Mesothelial cell of epicardium (in vitro differentiated cells): ENCODE results near the gene SPOCK1. TPM values are rescaled to one million over a fixed set of nuclear protein-coding genes. Genes with fewer than 3 reads are reported as not detected.

Experiments used
- DNase-seq, 2 experiments: peaks; one replicate each; pipeline ENCODE4 v3.0.0; 2021; ENCODE audit warnings: low spot score in 2 of 2; ENCODE audit not compliant: unreplicated experiment in 2 of 2
- H3K27ac Mint-ChIP-seq: 2 replicates; pipeline ENCODE4 v1.8.0; 2021; ENCODE audit warnings: mixed read lengths
- H3K27me3 Mint-ChIP-seq: 2 replicates; pipeline ENCODE4 v1.8.0; 2021; ENCODE audit warnings: low read depth, mixed read lengths
- H3K36me3 Mint-ChIP-seq: 2 replicates; pipeline ENCODE4 v1.8.0; 2021; ENCODE audit warnings: mixed read lengths
- H3K4me1 Mint-ChIP-seq: 2 replicates; pipeline ENCODE4 v1.8.0; 2021; ENCODE audit warnings: mixed read lengths
- H3K4me3 Mint-ChIP-seq: 2 replicates; pipeline ENCODE4 v1.8.0; 2021; ENCODE audit warnings: mild to moderate bottlenecking, moderate library complexity, mixed read lengths
- H3K9me3 Mint-ChIP-seq: 2 replicates; pipeline ENCODE4 v1.8.0; 2021; ENCODE audit warnings: mixed read lengths
- total RNA-seq: library from RNA; stranded (reverse); gene quantifications from 3 replicates; pipeline ENCODE4 v1.2.1, GENCODE V29; 2021
- TF ChIP-seq, protein P1 (sequence below): fragments of 200-600 bp; sonication (generic); IDR thresholded peaks from one replicate; pipeline ENCODE4 v1.5.0; 2021; ENCODE audit warnings: antibody characterized with exemption; ENCODE audit not compliant: unreplicated experiment

Gene SPOCK1
- total RNA-seq, 1 donor from 2014 or later = 6.6 TPM

DNA sequence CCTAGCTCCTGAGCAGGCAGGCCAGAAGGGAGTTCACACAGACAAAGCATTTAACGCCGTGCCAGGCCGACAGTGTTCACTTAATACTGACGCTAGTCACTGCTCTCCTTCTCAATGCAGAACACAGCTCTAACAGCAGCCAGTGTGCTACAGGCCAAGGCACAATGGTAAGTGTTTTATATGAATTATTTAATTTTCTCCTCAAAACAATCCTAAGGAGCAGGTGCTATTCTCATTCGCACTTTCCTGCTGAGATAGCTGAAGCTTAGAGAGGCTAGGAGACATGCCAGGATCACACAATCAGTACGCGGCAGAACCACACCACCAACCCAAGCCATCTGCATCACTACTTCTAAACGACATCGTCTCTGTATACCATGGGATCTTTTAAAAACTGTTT is 170.7 kb downstream of the SPOCK1 start:
- no peak overlapping the region for H3K27ac Mint-ChIP-seq
- no peak overlapping the region for H3K4me3 Mint-ChIP-seq
- DNase-seq = no peak
- H3K9me3 Mint-ChIP-seq = no peaks in the 10 kb centered on the region
- no peaks in the 10 kb centered on the region for H3K4me1 Mint-ChIP-seq
- H3K36me3 Mint-ChIP-seq = no peaks in the 10 kb centered on the region
- TF ChIP-seq, protein P1, sequence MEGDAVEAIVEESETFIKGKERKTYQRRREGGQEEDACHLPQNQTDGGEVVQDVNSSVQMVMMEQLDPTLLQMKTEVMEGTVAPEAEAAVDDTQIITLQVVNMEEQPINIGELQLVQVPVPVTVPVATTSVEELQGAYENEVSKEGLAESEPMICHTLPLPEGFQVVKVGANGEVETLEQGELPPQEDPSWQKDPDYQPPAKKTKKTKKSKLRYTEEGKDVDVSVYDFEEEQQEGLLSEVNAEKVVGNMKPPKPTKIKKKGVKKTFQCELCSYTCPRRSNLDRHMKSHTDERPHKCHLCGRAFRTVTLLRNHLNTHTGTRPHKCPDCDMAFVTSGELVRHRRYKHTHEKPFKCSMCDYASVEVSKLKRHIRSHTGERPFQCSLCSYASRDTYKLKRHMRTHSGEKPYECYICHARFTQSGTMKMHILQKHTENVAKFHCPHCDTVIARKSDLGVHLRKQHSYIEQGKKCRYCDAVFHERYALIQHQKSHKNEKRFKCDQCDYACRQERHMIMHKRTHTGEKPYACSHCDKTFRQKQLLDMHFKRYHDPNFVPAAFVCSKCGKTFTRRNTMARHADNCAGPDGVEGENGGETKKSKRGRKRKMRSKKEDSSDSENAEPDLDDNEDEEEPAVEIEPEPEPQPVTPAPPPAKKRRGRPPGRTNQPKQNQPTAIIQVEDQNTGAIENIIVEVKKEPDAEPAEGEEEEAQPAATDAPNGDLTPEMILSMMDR = no peak
- peaks cover 23% of the 10 kb centered on the region for H3K27me3 Mint-ChIP-seq

DNA sequence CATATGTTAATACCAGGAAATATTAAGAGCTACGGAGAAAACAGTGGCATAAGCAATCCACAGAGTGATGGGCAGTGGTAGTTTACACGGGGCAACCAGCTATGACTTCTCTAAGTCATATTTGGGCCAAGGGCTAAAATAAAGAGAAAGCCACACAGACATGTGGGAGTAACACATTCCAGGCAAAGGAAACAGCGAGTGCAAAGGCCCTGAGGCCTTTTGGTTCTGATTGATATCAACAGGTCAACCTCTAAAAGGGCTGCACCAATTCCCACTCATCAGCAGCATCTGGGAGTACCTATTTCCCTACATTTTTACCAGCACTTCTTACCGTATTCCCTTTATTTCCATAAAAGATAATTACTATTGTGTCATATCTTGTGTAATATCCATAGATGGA is 173.4 kb downstream of the SPOCK1 start:
- no peaks in the 10 kb centered on the region for H3K4me1 Mint-ChIP-seq
- DNase-seq = no peak
- no peaks in the 10 kb centered on the region for H3K36me3 Mint-ChIP-seq
- H3K27me3 Mint-ChIP-seq = peaks cover 31% of the 10 kb centered on the region
- H3K4me3 Mint-ChIP-seq = no peak overlapping the region
- H3K27ac Mint-ChIP-seq = no peak overlapping the region
- TF ChIP-seq, protein P1 = no peak
- peaks cover 9% of the 10 kb centered on the region for H3K9me3 Mint-ChIP-seq

DNA sequence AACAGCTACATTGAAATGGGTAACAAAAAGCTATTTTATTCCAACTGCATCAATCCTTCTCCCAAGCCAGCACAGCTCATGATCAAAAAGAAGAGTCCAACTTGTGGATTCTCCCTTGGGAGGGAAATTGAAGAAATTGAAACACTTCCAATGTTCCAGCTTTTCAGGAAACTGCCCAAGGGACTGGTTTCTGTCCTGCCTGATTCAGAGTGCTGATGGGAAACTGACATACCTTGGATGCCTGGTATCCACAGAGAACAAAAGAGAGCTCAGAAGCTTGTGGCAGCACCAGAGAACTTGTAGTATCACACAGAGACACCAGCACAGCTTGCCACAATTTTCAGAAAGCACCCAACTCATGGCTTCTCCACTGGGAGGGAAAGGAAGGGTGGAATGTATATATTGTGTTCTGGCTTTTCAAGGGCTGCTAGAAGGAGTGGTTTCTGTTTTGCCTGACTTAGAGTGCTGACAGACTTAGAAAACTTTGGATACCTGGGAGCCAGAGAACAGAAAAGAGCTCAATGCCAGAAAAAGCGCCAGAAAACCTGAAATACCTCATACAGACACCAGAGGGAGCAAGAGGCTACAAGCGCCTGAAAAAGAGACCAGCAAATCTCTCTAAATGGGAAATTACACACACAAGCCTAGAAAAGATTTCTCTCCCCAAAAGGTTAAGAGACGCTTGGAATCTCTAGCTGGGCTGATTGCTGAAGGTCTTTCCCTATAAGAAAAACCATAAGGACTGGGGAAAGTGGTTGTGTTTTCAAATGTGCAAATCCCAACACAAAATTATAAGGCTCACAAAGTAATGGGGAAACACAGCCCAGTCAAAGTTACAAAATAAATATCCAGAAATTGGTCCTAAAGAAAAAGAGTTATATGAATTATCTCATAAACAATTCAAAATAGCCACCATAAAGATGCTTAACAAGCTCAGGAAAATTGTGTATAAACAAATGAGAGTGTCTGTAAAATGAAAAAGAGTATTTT is 178.8 kb downstream of the SPOCK1 start:
- peaks cover 9% of the 10 kb centered on the region for H3K9me3 Mint-ChIP-seq
- peak in 1 of 2 experiments; percentile 47 for DNase-seq
- no peaks in the 10 kb centered on the region for H3K4me1 Mint-ChIP-seq
- peaks cover 64% of the 10 kb centered on the region for H3K27me3 Mint-ChIP-seq
- no peak overlapping the region for H3K27ac Mint-ChIP-seq
- no peaks in the 10 kb centered on the region for H3K36me3 Mint-ChIP-seq
- H3K4me3 Mint-ChIP-seq = no peak overlapping the region
- TF ChIP-seq, protein P1 = peak; percentile 87

DNA sequence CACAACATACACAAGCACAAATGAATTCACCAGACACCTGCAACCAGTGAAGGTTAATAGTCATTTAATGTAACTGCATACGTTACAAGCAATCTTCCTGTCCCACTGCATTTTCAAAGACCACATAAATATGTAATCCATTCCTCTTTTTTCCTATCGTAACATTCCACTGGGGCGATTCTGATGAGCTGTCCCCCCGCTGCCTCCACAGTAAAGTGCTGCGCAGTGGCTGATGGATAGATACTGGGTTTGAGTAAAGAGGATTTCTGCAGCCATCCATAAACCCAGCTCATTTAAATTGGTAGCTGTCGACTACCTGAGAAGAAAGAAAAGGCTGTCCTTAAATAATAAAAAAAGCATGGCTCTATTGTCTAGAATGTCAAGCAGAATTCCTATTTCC is 181.1 kb downstream of the SPOCK1 start:
- H3K36me3 Mint-ChIP-seq = no peaks in the 10 kb centered on the region
- H3K4me1 Mint-ChIP-seq = no peaks in the 10 kb centered on the region
- no peak for DNase-seq
- TF ChIP-seq, protein P1 = no peak
- H3K27ac Mint-ChIP-seq = no peak overlapping the region
- peaks cover 9% of the 10 kb centered on the region for H3K9me3 Mint-ChIP-seq
- no peak overlapping the region for H3K4me3 Mint-ChIP-seq
- peaks cover 75% of the 10 kb centered on the region for H3K27me3 Mint-ChIP-seq

DNA sequence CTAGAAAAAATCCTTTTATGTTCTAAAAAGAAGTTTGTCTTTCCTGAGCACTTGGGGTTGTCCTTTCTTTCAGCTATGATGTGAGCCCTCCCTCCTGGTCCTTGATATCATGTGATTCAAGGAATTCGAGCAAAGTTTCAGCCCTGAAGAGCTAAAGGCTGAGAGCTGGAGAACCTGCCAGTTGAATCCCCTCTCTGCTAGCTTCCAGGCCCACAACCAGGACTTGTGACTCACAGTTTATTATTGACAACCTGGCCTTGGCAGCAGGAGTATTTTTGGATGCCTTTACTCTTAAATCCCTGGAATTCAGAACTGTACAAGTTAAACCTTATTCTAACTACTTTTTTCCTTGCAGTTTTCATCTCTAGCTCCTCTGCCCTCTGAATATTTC is 182.8 kb downstream of the SPOCK1 start:
- no peak overlapping the region for H3K4me3 Mint-ChIP-seq
- no peaks in the 10 kb centered on the region for H3K36me3 Mint-ChIP-seq
- H3K9me3 Mint-ChIP-seq = peaks cover 5% of the 10 kb centered on the region
- peaks cover 78% of the 10 kb centered on the region for H3K27me3 Mint-ChIP-seq
- H3K4me1 Mint-ChIP-seq = no peaks in the 10 kb centered on the region
- TF ChIP-seq, protein P1 = no peak
- no peak overlapping the region for H3K27ac Mint-ChIP-seq
- DNase-seq = no peak
